Panc1 (cell line): ENCODE measurements around the gene PPP1R36.

Source experiments
- CTCF ChIP-seq: fragments of 450-650 bp; IDR thresholded peaks from 2 replicates; pipeline ENCODE4 v1.5.1; 2017; ENCODE audit warnings: mild to moderate bottlenecking
- POLR2AphosphoS5 ChIP-seq: IDR thresholded peaks from 2 replicates; pipeline ENCODE4 v1.6.1; 2012; ENCODE audit warnings: mild to moderate bottlenecking, low read depth, low read length, moderate library complexity
- REST ChIP-seq, 2 experiments: IDR thresholded peaks; 2 replicates each; pipeline ENCODE4 v1.6.1; 2011 to 2012; ENCODE audit warnings: low read depth in 2 of 2, control low read depth in 1 of 2, low read length in 1 of 2, mild to moderate bottlenecking in 1 of 2, moderate library complexity in 1 of 2; ENCODE audit not compliant: insufficient read depth in 1 of 2
- SIN3A ChIP-seq: IDR thresholded peaks from 2 replicates; pipeline ENCODE4 v1.6.1; 2012; ENCODE audit warnings: low read depth, mild to moderate bottlenecking, low read length, moderate library complexity, borderline replicate concordance; ENCODE audit not compliant: insufficient read depth

- no peak for TF ChIP-seq CTCF
- TF ChIP-seq POLR2AphosphoS5, result no peak
- TF ChIP-seq REST (IDR thresholded peaks at IDR 0.05; ENCODE audit: insufficient read depth in 1 of 2, low read depth in 2 of 2, low read length in 1 of 2), result no peak
- no peak for TF ChIP-seq SIN3A
Measured at GRCh38 chr14:64569138-64569631, 19.4 kb downstream of the PPP1R36 start.
